Pancreas (tissue), 10 donors: ENCODE measurements around the gene FLG2. TPM values are rescaled to one million over a fixed set of nuclear protein-coding genes. Genes with fewer than 3 reads are reported as not detected.
A peak's percentile ranks its signal among the peaks of the same experiment; 100 is the strongest.

Source experiments
- ATAC-seq, 4 donors: fragments of 200-7000 bp; cut with Tn5 transposase; one replicate each; pipeline versions ENCODE4 v1.8.0 to v1.9.1; 2020; ENCODE audit warnings: mild to moderate bottlenecking in 4 of 4, moderate library complexity in 4 of 4
- DNase-seq, 6 donors: peaks; one replicate each; pipeline ENCODE4 v3.0.0-alpha.2; 2020
- FAIRE-seq: peaks from 2 replicates; lab custom pipeline; 2012; peaks lifted over from hg19 to GRCh38; lab: Jason Lieb, UNC
- H3K27ac ChIP-seq, 4 donors: fragments of 200-600 bp; sonication (generic); 1 replicate in 3 of 4; 2 replicates in 1 of 4; pipeline versions ENCODE4 v1.5.0 to v1.8.0; 2020
- H3K27me3 ChIP-seq, 4 donors: fragments of 200-600 bp; one replicate each; pipeline ENCODE4 v1.8.0; 2021
- H3K36me3 ChIP-seq, 3 donors: fragments of 200-600 bp; sonication (generic) in 1 of 3; one replicate each; pipeline versions ENCODE4 v1.5.0 to v1.8.0; 2020 to 2021
- H3K4me1 ChIP-seq, 3 donors: fragments of 200-600 bp; one replicate each; pipeline ENCODE4 v1.8.0; 2021
- H3K4me3 ChIP-seq, 4 donors: fragments of 200-600 bp; sonication (generic) in 2 of 4; one replicate each; pipeline versions ENCODE4 v1.5.0 to v1.8.0; 2020 to 2021
- H3K9me3 ChIP-seq, 4 donors: fragments of 200-600 bp; one replicate each; pipeline ENCODE4 v1.8.0; 2021
- CTCF ChIP-seq, 4 donors: fragments of 200-600 bp; sonication (generic) in 3 of 4; IDR thresholded peaks; one replicate each; pipeline versions ENCODE4 v1.5.0 to v1.8.0; 2021; ENCODE audit warnings: antibody characterized with exemption in 4 of 4
- WGBS, 2 donors: extraction: QIAGEN DNeasy Blood & Tissue Kit; methylation state at CpG; one replicate each; pipeline ENCODE4 v1.1.7; 2013; 5-methylcytosine and 5-hydroxymethylcytosine counted together
- intact Hi-C, 3 donors: fragments of 100-400 bp; cut with DNase I; formaldehyde crosslinking; loops; one replicate each; pipeline versions ENCODE4 v1.11.1 to v1.14.2; 2022
- polyA plus RNA-seq, 2 donors: library from polyadenylated mRNA; stranded (reverse); fragments of 200-250 nt; gene quantifications; one replicate each; pipeline ENCODE4 v1.2.3, GENCODE V29; 2013
- total RNA-seq, 6 donors: library from RNA; stranded (reverse); fragmentation: NEBNext Ultra II Directional in 4 of 6; extraction: Animal tissue kit (Norgen Biotek cat#: 25700) in 4 of 6; gene quantifications; one replicate each; pipeline versions ENCODE4 v1.2.1 to v1.2.4, GENCODE V29; 2021 to 2023
- donor health status: healthy with polysubstance abuse.
- donor health status: DM: no; HTN: no; CAD: no; lungs with moderate emphysema.
- donor health status: DM: no; HTN: no; CAD: no.
- donor health status: control.
- donor health status: control.
- donor health status: Bipolar disorder and iron deficiency.
- donor health status: DM: yes; HTN: yes; CAD: no.
- donor health status: DM: no; HTN: no; CAD: no.
- donor health status: DM: no; HTN: no; CAD: no.
- donor health status: DM: yes; HTN: yes; CAD: no.

The FLG2 gene
- total and polyA plus RNA-seq, 8 donors: under 0.01 TPM; not detected in 7

GRCh38 chr1:152392909-152393308 is 33.1 kb upstream of the FLG2 start:
- no peaks in the 10 kb centered on the region for H3K4me1 ChIP-seq
- no peak for TF ChIP-seq CTCF (IDR thresholded peaks at IDR 0.05)
- 25 to 31% methylated on average over 2 of the region's 2 CpGs for WGBS, 2 donors
- ATAC-seq (peak in 3 of 4 donors; percentile 77 to 86 (median 82)), FAIRE-seq (no peak), DNase-seq (peak in 1 of 6 donors; percentile 14)
- intact Hi-C loops: no loop called here
- H3K36me3 ChIP-seq: no peaks in the 10 kb centered on the region
- no peak overlapping the region for H3K4me3 ChIP-seq
- H3K27me3 ChIP-seq: no peaks in the 10 kb centered on the region
- H3K27ac ChIP-seq: no peak overlapping the region
- H3K9me3 ChIP-seq: no peaks in the 10 kb centered on the region

DNA sequence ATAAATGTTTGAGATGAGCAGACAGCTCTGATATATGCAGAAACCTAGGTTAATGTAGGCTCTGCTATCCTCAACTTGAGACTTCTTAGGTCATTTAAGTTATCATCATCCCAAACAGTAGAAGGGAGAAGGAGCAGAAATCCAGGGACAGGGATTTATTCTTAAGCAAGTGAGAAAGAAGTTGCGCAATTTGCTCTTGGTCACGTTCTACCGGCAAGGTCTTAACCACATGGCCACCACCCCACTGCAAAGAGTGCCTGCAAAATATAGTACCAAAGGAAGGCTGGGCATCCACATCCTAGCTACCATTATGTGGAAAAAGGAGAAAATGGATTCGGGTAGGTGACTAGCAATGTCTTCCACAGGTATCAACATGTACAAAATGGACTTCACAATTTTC is 29.1 kb upstream of the FLG2 start:
- H3K36me3 ChIP-seq: no peaks in the 10 kb centered on the region
- no peaks in the 10 kb centered on the region for H3K9me3 ChIP-seq
- WGBS, 2 donors: 54 to 62% methylated on average over 4 of the region's 4 CpGs
- H3K4me3 ChIP-seq: no peak overlapping the region
- ATAC-seq (no peak), FAIRE-seq (no peak), DNase-seq (no peak)
- H3K4me1 ChIP-seq: no peaks in the 10 kb centered on the region
- H3K27me3 ChIP-seq: no peaks in the 10 kb centered on the region
- no peak for TF ChIP-seq CTCF (IDR thresholded peaks at IDR 0.05)
- no peak overlapping the region for H3K27ac ChIP-seq
- intact Hi-C loops: no loop called here

DNA sequence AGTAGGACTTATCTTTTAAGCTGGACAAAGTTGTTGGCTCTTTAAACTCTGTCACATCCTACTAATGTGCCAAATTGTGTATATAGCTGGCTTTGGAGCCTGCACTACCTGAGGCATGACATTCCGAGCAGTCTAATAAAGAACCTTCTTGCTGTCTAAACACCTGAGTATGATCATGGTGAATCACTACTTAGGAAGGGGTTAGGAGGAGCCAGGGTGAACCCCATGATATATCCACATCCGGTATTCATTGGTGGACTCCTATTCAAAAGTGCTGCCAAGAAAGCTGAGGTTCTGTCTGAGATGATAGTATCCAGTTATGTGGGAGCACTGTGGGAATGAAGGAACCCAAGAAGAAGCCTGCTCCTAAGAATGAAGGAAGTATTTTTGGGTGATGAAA is 27.1 kb upstream of the FLG2 start:
- no peaks in the 10 kb centered on the region for H3K27me3 ChIP-seq
- no peaks in the 10 kb centered on the region for H3K9me3 ChIP-seq
- no peaks in the 10 kb centered on the region for H3K36me3 ChIP-seq
- no peaks in the 10 kb centered on the region for H3K4me1 ChIP-seq
- FAIRE-seq: no peak
- no peak for DNase-seq
- no peak overlapping the region for H3K27ac ChIP-seq
- ATAC-seq: no peak
- intact Hi-C loops: no loop called here
- TF ChIP-seq CTCF (IDR thresholded peaks at IDR 0.05): no peak
- H3K4me3 ChIP-seq: no peak overlapping the region
- WGBS, 2 donors: 79 to 89% methylated on average over 2 of the region's 2 CpGs

GRCh38 chr1:152380932-152381331 is 21.1 kb upstream of the FLG2 start:
- intact Hi-C loops: no loop called here

More at GRCh38 chr1:152380932-152381331, 21.1 kb upstream of the FLG2 start:
- ATAC-seq (no peak), DNase-seq (peak in 1 of 6 donors; percentile 31), FAIRE-seq (no peak)
- Histone ChIP-seq H3K4me1 (no peaks in the 10 kb centered on the region), H3K4me3 (no peak overlapping the region), H3K27ac (no peak overlapping the region), H3K36me3 (no peaks in the 10 kb centered on the region), H3K27me3 (no peaks in the 10 kb centered on the region), H3K9me3 (no peaks in the 10 kb centered on the region)
- 62 to 63% methylated on average over 16 of the region's 16 CpGs for WGBS, 2 donors
- TF ChIP-seq CTCF (IDR thresholded peaks at IDR 0.05): no peak
